GM19467 (cell line): Measurements from ENCODE around the gene SP6.

Source experiments
- ATAC-seq: cut with Tn5 transposase; IDR thresholded peaks from one replicate; pipeline ENCODE4 v1.9.1; 2021; ENCODE audit warnings: mild to moderate bottlenecking, moderate library complexity; ENCODE audit not compliant: unreplicated experiment

Gene SP6

DNA sequence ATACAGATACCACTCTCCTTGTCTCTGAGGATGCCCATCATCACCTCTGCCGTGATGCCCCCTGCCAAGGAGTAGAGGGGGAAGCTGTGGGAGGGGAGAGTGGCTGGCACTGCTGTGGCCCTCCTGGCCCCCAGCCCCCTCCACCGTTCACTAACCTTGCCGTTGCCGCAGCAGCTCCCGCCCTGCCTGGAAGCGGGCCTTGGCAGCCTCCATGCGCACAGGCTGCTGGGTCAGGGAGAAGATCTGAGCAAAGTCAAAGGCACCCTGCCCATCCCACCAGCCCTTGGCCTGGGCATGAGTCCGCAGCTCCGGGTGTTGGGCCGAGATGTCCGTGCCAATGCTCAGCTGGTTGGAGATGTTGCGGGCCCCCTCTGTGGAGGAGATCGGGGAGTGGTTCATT, 12.3 kb downstream of the SP6 start:
- ATAC-seq: no peak

DNA sequence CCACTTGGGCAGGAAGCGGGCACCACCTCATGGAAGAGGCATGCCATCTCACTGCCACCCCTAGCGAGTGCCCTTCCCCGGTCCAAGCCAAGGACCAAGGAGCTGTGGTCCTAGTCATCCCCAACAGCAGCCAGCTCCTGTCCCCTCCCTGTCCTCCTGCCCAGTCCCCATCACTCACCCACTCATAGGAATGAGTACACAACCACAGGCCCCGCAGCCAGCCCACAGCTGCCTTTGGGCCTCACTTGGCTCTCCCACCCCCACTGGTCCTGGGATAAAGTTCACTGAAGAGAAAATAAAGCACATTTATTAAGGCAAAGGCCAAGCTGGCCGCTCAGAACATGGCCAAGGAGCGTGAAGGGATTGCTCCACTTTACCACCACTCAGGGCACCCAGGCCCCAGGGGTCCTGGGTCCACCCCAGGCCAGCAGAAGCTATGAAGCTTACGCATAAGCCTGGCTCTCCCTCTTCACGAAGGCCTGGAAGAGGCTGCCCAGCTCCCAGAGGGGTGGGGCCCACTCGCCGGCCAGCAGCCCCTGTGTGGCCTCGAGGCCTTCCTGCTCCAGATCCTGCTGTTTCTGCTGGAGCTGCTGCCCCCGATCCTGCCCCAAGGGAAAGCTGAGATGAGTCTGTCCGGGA, 13.4 kb downstream of the SP6 start:
- no peak for ATAC-seq

DNA sequence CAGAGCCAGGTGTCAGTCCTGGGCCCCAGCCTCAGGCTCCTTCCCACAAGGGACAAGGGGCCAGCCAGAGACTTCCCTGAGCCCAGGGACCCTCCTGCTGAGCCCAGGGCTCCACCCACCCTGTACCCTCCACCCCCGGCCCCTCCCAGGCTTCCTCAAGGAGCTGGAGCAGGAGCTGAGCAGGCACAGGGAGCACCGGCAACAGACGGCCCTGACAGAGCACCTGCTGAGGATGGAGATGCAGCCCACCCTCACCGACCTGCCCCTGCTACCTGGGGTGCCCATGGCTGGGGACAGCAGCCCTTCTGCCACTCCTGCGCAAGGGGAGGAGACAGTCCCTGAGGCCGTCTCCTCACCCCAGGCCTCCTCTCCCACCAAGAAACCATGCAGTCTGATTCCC, 14.4 kb downstream of the SP6 start:
- no peak for ATAC-seq

DNA sequence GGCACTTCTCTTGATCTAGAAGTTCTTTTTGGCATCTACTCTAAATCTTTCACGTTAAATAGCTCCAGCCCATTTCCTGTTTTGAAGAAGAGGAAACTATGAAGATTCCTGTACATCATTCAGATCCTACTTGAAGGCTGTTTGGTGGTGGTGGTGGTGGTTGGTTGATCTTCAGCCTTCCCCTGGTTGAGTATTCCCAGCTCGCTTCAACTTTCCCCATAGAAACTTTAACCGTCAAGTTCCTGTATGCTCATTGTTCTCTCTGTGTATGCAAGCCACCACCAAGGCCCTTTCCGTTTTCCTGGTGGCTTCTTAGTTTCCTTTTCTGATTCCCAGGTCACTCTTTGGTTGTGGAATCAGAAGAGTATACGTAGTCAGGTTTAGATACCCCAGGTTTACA, 16.2 kb downstream of the SP6 start:
- ATAC-seq: no peak

DNA sequence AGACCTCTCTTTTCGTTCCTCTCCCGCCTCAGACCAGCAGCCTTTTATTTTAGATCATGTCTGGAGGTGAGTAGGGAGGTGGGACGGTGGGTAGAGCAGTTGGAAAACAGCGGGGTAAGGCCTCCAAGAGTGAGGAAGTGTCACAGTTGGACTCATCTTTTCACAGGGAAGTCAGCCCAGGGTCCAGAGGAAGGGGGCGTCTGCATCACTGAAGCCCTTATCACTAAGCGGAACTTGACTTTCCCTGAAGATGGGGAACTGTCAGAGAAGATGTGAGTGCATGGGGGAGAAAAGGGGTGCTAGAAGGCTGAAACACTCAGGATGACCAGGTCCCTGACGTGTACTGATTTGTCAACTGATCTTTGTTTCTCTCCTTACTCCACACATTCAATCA, 19.0 kb downstream of the SP6 start:
- no peak for ATAC-seq

DNA sequence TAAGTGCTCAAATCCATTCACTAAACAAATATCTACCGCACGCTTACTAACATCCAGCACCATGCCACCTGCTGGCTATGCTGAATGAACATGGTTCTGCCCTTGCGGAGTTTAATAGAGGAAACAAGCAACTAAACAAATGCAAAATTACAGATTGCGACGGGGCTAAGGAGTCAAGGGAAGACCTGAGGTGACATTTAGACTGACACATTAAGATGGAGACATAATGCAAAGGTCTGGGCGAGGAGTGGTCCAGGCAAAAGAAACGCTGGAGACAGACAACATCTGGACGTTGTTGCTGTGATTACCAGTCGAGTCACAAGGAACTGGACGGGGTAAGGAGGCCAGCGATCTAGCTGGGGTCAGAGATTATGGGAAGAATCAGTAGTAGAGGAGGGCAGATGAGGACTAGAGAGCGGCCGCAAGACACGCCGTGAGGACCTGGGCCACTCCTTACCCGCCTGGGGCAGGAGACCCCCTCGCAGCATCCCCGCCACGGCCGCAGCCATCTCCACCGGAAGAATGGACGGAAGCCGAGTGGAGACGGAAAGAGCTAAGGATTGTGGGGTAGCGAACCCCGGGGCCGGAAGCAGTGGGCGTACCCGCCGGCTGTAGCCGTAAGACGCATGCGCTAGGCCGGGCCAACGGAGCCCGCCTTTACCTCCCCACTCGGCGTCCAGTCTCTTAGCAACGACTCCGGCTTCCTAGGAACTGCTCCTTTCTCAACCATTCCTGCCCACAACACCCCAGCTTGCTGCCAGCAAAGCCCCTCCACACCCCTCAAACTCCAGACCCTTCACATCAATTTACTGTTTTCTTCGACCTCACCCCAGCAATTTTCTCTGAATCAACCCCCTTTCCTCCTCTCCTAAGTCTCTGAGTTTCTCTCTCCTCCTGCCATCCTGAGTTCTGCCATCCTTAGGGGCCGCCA, 19.7 kb downstream of the SP6 start, which contains the start of the genes LRRC46 and MRPL10:
Gene LRRC46, plus strand, starts transcription at position 668 of the 931 bp plus-strand sequence. CDS start 320 bp downstream, outside the sequence.
Gene MRPL10, minus strand, starts transcription at position 539 of the 931 bp plus-strand sequence. Its CDS starts 30 bp downstream, at position 509.
- ATAC-seq: peak; percentile 79

DNA sequence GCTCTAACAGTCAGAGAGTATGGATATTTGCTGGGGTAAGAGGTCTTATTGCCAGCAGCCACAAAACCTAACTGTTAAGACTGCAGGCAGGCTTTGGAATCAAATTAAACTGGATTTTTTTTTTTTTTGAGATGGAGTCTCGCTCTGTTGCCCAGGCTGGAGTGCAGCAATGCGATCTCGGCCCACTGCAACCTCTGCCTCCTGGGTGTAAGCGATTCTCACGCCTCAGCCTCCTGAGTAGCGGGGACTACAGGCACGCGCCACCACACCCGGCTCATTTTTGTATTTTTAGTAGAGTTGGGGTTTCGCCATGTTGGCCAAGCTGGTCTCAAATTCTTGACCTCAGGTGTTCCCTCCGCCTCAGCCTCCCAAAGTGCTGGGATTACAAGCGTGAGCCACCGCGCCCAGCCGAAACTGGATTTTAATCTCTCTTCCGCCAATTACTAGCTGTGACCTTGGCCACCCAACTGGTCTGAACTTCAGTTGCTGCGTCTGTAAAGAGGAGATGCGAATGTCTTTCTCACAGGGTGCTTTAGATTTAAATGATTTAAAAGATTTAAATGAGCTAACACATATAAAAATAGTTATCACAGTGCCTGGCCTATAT, 20.5 kb downstream of the SP6 start:
- ATAC-seq: no peak

DNA sequence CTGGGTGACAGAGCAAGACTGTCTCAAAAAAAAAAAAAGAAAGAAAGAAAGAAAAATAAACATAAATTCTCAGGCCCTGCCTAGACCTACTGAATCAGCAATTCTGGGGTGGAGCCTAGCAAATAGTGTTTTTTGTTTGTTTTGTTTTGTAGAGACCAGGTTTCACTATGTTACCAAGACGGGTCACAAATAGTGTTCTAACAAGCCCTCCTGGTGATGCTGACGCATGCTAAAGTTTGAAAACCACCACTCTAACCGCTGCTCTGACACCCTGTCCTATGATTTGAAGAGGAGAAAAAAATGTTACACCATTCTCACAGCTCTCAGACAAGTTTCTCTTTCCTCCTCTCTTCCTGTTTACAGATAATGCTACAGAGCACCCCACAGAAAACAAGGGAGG, 21.1 kb downstream of the SP6 start:
- ATAC-seq: no peak

DNA sequence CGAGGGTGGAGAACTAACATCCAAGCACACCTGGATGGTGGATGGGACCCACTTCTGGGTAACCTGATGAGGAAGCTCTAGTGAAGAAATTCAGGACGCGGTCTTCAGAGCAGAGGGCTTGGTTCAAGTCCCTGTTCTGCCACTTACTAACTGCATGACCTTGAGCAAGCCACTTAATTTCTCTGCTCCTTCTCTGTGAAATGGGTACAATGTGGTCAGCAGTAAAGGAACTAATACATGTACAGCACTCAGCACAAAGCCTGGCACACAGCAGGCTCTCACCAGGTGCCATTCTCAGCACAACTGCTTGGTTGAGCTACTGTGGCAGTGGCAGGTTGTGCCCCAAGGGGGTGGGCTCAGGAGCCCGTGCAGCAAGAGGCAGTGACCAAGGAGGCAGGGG, 27.4 kb downstream of the SP6 start:
- ATAC-seq: no peak

DNA sequence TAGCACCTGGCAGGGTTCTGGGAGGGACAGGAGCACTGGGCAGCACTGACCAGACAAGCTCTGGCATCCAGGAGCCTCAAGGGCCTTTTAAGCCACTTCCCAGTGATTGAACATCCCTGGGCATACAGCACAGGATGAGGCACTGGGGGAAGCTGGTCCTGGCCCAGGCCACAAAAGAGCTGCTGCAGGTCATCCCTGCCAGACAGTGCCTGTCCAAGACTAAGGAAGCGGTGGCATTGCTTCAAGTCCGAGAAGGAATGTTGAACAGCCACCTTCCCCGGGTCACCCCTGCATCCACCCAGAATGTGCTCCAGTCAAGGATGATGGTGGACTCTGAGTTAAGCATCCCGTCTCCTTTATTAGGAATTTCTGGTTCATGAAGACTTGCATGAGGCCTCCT, 28.2 kb downstream of the SP6 start:
- ATAC-seq: no peak

DNA sequence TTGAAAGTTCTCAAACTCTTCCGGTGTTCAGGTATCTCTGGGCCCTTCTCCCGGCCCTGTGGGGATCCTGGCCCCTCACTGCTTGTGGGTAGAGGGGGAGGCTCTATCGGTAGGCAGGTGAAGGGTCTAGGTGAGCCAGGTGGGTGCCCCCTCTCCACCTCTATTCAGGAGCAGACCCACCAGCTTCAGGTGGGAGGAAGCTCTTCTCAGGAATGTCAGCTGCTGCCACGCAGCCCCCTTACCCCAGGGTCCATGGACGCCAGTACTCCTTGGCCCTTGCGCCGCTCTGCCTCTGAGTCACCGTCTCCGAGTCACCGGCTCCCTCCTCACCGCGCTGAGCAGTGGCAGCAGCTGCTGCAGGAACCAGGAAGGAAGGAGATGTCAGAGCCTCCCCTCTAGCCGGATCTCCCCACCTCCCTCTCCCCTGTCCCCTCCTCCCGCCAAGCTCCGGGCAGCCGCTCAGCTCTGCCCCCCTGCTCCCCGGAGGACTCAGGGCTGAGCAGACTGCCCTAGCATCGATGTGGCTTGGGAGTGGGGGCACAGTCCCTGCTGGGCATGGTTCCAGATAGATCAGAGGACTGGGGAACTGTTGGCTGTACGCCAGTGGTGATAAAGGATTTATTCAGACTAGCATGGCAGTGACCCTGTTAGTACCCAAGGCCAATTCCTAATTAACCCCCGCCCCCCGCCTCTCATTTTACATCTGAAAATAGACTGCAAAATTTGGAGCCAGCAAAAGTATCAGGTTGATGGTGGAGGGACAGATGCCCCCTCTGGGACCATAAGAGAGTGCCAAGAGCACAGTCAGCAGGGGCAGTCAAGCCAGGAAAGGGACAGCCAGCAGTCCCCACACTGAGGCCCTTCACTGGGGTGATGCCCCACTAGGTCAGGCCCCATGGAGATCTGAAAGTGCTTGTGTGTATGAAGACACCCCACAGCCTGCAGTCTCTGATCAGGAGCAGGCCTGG, 29.3 kb downstream of the SP6 start, which contains the start of gene OSBPL7:
Gene OSBPL7, minus strand, starts transcription at position 371 of the 968 bp plus-strand sequence. CDS start 1,516 bp downstream, outside the sequence.
- no peak for ATAC-seq

DNA sequence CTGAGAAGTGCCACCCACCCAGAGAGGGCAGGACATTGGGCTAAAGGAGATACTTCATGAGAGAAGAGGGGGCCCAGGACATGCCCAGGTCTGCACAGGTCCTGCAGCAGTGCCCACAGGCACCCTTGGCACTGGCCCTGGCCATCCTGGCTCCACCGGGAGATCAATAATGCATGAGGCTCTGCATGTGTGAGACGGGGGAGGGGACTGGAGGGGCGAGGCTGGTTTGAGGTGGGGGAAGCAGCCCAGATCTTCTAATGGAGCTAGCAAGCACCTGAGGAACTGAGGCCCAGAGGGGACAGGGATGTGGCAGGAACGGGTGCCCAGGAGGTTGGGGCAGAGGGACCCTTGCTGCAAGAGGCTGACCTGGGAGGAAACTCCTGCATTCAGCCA, 29.9 kb downstream of the SP6 start:
- ATAC-seq: no peak

DNA sequence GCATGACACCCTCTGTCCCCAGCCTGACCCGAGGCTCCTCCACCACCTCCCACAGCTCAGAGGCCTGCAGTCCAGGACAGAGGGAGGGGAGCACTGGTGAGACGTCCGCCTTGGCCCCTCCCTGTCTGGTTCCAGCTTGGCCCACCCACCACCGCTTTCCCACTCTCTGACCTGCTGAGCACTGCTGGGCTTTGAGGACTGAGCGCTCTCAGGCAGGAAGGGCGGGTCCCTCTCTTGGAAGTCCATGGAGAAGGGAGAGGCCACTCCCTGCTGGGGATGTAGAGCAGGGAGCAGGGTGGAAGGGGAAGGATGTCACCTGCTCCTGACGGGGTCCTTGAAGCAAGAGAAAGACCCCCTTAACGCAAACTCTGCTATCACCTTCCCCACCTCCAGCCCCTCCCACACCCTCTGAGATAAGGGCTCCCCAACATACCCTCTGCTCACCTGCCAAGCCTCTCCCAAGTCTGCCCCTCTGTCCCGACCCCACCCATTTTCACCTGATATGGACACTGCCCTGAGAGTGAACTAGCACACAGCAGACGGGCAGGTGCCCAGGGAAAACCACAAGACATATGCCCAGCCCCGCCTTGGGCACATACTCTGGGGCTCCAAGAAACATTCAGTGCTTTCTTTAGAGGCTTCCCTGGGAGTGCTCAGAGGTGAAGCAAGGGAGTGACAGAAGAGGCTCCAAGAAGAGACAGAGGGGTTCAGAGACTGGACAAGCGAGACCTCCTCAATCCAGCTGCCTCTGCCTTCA, 30.8 kb downstream of the SP6 start:
- no peak for ATAC-seq

DNA sequence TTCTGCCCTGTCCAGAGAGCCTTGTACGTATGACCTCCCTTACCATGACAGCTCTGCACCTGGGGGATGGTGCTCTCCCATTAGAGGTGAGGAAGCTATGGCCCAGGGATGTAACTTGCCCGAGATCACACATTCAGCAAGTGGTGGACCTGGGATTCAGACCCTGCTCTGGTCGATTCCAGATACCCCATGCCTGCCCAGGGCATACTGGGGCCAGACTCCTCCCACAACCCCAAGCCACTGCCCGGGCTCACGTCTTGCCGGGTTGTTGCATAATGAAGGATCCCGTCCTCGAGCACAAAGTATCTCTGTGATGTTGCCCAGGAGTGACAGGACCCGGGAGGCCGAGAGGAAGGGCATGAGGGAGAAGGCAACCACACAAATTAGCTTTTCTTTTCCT, 31.5 kb downstream of the SP6 start:
- no peak for ATAC-seq

DNA sequence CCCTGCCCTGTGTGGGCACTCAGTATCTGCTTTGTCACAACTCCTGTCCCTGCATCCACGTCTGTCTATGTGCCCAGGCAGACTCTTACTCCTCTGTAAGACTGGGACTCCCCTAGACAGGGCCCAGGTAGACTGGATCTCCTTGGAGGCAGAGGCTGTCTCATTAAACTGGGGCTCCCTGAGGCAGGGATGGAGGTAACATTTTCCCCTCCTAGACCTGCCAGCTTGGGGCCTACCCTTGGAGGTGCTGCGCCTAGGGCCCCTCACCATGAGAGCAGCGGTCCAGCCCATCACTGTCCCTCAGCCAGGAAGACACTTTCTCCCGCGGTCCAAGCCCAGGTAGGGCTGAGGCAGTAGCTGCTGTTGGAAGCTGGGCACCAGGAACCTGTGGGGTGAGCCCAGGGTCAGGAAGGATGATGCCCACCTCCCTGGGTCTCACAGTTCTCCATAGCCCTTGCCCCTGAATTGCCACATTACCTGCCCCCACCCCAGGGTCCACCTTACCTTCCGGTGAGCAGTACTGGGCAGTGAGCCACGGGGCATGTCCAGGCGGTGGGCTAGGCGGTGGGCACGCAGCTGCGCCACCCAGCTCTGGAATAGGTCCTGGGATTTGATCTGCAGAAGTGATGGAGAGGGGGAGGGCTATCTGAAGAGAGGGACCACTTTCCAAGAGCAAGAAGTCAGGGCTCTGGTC, 32.8 kb downstream of the SP6 start:
- ATAC-seq: no peak

DNA sequence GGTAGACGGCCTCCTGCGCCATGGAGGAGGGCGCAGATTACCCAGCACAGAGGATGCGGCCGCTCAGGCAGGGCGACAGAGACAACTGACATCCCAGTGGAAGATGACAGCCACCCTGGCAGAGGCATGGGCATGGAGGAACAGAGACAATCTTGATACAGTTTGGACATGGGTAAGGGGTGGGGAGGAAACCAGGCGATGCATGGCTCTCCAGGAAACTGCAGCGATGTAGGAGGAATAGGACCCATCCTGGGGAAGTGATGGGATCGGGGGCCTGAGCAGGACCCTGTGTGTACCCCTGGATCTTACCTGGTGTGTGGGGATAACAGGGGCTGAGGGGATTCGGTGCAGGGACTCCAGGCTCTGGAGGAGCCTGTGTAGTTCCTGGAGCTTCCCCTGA, 34.0 kb downstream of the SP6 start:
- no peak for ATAC-seq

DNA sequence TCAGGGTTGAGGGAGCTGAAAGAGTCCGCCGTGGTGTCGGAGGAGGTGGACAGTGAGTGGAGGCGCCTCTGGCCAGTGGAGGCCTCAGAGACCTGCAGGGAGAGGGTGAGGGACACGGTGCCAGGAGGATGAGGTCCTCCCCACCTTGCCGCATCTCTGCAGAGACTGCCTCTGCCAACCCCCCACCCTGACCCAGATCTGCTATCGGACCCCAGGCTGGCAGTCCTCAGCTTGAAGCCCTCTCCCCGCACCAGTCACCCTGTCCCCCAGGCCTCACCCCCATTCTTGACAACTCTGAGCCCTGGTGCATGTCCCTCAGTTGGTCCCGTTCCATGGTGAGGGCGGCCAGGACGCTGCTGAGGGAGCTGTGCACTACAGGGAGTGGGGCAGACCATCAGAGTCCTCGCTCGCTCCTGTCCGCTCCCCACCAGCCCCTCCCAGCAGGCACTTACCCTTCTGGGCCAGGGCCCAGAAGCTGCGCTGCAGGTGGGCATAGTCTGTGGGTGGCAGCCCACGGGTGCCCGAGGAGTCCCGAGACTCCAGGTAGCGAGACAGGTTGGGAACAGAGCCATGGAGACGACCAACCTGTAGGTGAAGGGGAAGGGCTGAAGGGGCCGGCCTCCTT, 34.7 kb downstream of the SP6 start:
- no peak for ATAC-seq

DNA sequence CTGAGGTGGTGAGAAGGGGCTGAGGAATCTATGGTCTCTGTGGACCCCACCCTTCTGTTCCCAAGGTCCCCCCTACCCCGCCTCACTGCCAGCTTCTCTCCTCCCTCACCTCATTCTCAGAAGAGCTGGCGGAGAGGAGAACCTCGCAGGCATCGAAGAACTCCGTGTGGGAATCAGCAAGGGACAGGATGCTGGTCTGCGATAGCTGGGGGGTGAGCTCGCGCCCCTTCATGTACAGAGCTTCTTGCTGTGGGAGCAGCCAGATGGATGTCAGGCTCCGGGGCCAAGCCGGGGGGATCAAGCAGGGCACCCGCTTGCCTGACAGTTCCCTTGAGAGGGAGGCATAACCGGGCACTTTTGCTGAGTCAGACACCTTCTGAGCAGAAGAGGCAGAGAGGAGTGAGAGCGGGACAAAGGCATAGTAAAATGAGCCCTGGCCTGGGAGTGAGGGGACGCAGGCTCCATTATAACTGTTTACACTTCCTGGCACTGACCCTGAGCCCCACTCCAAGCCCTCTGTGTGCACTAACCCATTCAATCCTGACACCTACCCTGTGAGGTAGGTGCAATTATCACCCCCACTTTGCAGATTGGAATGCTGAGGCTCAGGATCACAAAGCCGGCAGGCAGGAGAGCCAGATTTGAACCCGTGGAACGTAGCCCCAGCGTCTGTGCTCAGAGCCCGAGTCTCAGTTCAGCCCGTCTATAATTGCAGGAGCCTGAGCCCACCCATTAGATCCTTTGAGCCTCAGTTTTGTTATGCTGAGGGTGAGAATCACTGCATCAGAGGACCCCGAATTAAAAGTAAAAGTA, 35.7 kb downstream of the SP6 start:
- ATAC-seq: no peak
